PC-9 (cell line): ENCODE results near the gene MLC1.

Experiments used
- CTCF ChIP-seq: fragments of 200-600 bp; sonication (generic); conservative IDR thresholded peaks from 2 replicates; pipeline ENCODE4 v1.6.1; 2017; ENCODE audit warnings: mixed run types, antibody characterized with exemption, mild to moderate bottlenecking, moderate library complexity
- EZH2 ChIP-seq: fragments of 200-600 bp; sonication (generic); IDR thresholded peaks from 2 replicates; pipeline ENCODE4 v1.8.0; 2017; ENCODE audit warnings: antibody characterized with exemption, low read depth

- TF ChIP-seq CTCF (no peak), EZH2 (no peak)
These were observed 6.5 kb downstream of the MLC1 start for GRCh38 chr22:50078761-50079160.
